HepG2 (cell line): ENCODE data around the gene SLC6A6. TPM values are rescaled to one million over a fixed set of nuclear protein-coding genes. Genes with fewer than 3 reads are reported as not detected.

Experiments used
- ATAC-seq: fragments of 200-7000 bp; cut with Tn5 transposase; 3 replicates; pipeline ENCODE4 v1.9.1; 2020; ENCODE audit warnings: mild to moderate bottlenecking, moderate library complexity
- BruUV-seq: library from RNA; stranded (reverse); fragments of 400-500 nt; replicated peaks from 2 replicates; lab custom pipeline; 2021; lab: Mats Ljungman, UMichigan
- CTCF ChIA-PET: fragments of 300-600 bp; formaldehyde crosslinking; extraction: SDS; loops from one replicate; lab custom pipeline; 2021; ENCODE audit warnings: low total read pairs, inconsistent platforms, low intra/inter-chr PET ratio; lab: Yijun Ruan, JAX
- POLR2A ChIA-PET: fragments of 350-600 bp; sonication (Branson Sonifier 250); formaldehyde crosslinking; loops from one replicate; lab custom pipeline; 2020; ENCODE audit warnings: antibody characterized with exemption, inconsistent platforms; lab: Yijun Ruan, JAX
- DNase-seq: peaks from one replicate; pipeline ENCODE4 v3.0.0-alpha.2; 2015; ENCODE audit warnings: low spot score
- FAIRE-seq: peaks from 3 replicates; lab custom pipeline; 2011; peaks lifted over from hg19 to GRCh38; lab: Jason Lieb, UNC
- H2AFZ ChIP-seq: one replicate; pipeline ENCODE4 v1.6.1; 2011; ENCODE audit warnings: low read length, inconsistent platforms
- H3K27ac ChIP-seq: fragments of 300-600 bp; 3 replicates; pipeline ENCODE4 v1.8.0; 2011; ENCODE audit warnings: mixed run types, mild to moderate bottlenecking, mixed read lengths, low read length, inconsistent platforms; ENCODE audit not compliant: insufficient read depth; ENCODE audit errors: extremely low read length
- H3K27me3 ChIP-seq, 2 experiments: fragments of 200-600 bp in 1 of 2; 2 replicates in 1 of 2; 3 replicates in 1 of 2; pipeline versions ENCODE4 v1.6.0 to v1.8.0; 2011; ENCODE audit warnings: low read length in 2 of 2, mild to moderate bottlenecking in 2 of 2, moderate library complexity in 2 of 2, inconsistent platforms in 1 of 2; ENCODE audit not compliant: insufficient read depth in 2 of 2, control insufficient read depth in 1 of 2
- H3K36me3 ChIP-seq, 2 experiments: fragments of 200-600 bp in 1 of 2; replicated peaks in 1 of 2; 2 replicates in 1 of 2; 3 replicates in 1 of 2; pipeline versions ENCODE4 v1.5.1 to v1.8.0; 2011; ENCODE audit warnings: low read length in 2 of 2, inconsistent platforms in 1 of 2; ENCODE audit not compliant: insufficient read depth in 2 of 2, control insufficient read depth in 1 of 2
- H3K4me1 ChIP-seq: 2 replicates; pipeline ENCODE4 v1.5.1; 2012; ENCODE audit warnings: low read length, inconsistent platforms; ENCODE audit not compliant: insufficient read depth
- H3K4me2 ChIP-seq: 2 replicates; pipeline ENCODE4 v1.6.0; 2011; ENCODE audit warnings: low read depth, low read length, inconsistent platforms
- H3K4me3 ChIP-seq, 3 experiments: fragments of 200-600 bp in 1 of 3; sonication (generic), shearing (Covaris generic) in 1 of 3; replicated peaks in 1 of 3; 2 replicates each; pipeline ENCODE4 v1.5.1; 2011 to 2016; ENCODE audit warnings: low read length in 3 of 3, inconsistent platforms in 2 of 3, low read depth in 2 of 3, mild to moderate bottlenecking in 2 of 3, control low read depth in 1 of 3, mixed read lengths in 1 of 3; ENCODE audit not compliant: insufficient read depth in 1 of 3
- H3K79me2 ChIP-seq: one replicate; pipeline ENCODE4 v1.6.1; 2011; ENCODE audit warnings: low read length, inconsistent platforms; ENCODE audit not compliant: insufficient read depth
- H3K9ac ChIP-seq: 2 replicates; pipeline ENCODE4 v1.6.0; 2011; ENCODE audit warnings: mild to moderate bottlenecking, low read depth, low read length, inconsistent platforms; ENCODE audit not compliant: insufficient read depth
- H3K9me3 ChIP-seq: 2 replicates; pipeline ENCODE4 v1.5.1; 2012; ENCODE audit warnings: mild to moderate bottlenecking, low read length
- H4K20me1 ChIP-seq: 2 replicates; pipeline ENCODE4 v1.6.0; 2011; ENCODE audit warnings: inconsistent platforms, mild to moderate bottlenecking, low read length, moderate library complexity; ENCODE audit not compliant: insufficient read depth
- BHLHE40 ChIP-seq: IDR thresholded peaks from 2 replicates; pipeline ENCODE4 v1.6.1; 2011; ENCODE audit warnings: low read length, improper control_type of control experiment
- EEA1 ChIP-seq: sonication (generic); formaldehyde crosslinking; IDR thresholded peaks from 2 replicates; pipeline ENCODE4 v1.5.1; 2020; ENCODE audit warnings: mild to moderate bottlenecking, missing genetic modification reagents, borderline replicate concordance
- RFX3 ChIP-seq: IDR thresholded peaks from 2 replicates; pipeline ENCODE4 v1.6.1; 2016; ENCODE audit warnings: missing biosample characterization, missing genetic modification reagents
- RORA ChIP-seq: sonication (generic); formaldehyde crosslinking; IDR thresholded peaks from 2 replicates; pipeline ENCODE4 v1.5.0; 2020; ENCODE audit warnings: mild to moderate bottlenecking, missing genetic modification reagents, moderate library complexity
- SAP130 ChIP-seq: IDR thresholded peaks from 2 replicates; pipeline ENCODE4 v1.6.1; 2016; ENCODE audit warnings: low read depth
- ZBTB42 ChIP-seq: sonication (generic); formaldehyde crosslinking; IDR thresholded peaks from 2 replicates; pipeline ENCODE4 v1.5.0; 2020; ENCODE audit warnings: mild to moderate bottlenecking, missing genetic modification reagents
- ZNF263 ChIP-seq: sonication (generic); formaldehyde crosslinking; IDR thresholded peaks from 2 replicates; pipeline ENCODE4 v1.4.0; 2020; ENCODE audit warnings: missing genetic modification reagents
- ZNF331 ChIP-seq: sonication (generic); formaldehyde crosslinking; IDR thresholded peaks from 2 replicates; pipeline ENCODE4 v1.4.0; 2020; ENCODE audit warnings: missing genetic modification reagents
- ZNF343 ChIP-seq: sonication (generic); formaldehyde crosslinking; IDR thresholded peaks from 2 replicates; pipeline ENCODE4 v1.4.0; 2020; ENCODE audit warnings: mild to moderate bottlenecking, missing genetic modification reagents
- ZNF446 ChIP-seq: sonication (generic); formaldehyde crosslinking; IDR thresholded peaks from 2 replicates; pipeline ENCODE4 v1.5.0; 2020; ENCODE audit warnings: mild to moderate bottlenecking, missing genetic modification reagents
- ZXDC ChIP-seq: sonication (generic); formaldehyde crosslinking; IDR thresholded peaks from 2 replicates; pipeline ENCODE4 v1.5.0; 2020; ENCODE audit warnings: mild to moderate bottlenecking, missing genetic modification reagents
- WGBS: methylation state at CpG from one replicate; pipeline ENCODE4 v1.1.6; 2017; ENCODE audit warnings: low lambda C conversion rate; 5-methylcytosine and 5-hydroxymethylcytosine counted together
- in situ Hi-C: cut with HindIII; loops from 2 replicates; pipeline ENCODE4 v1.10.0; 2017; ENCODE audit warnings: low pct_unique_long_range_greater_than_20kb; ENCODE audit not compliant: extremely low pct_ligation_motif_present
- intact Hi-C: fragments of 100-400 bp; cut with micrococcal nuclease; formaldehyde crosslinking; loops from one replicate; pipeline ENCODE4 v1.10.0; 2022; ENCODE audit not compliant: unreplicated experiment
- polyA plus RNA-seq, 8 experiments: library from polyadenylated mRNA; depleted of rRNA in 3 of 8; stranded (reverse) in 7 of 8; unstranded in 1 of 8; fragments of >200 nt; fragmentation: Illumina TruSeq in 4 of 8; extraction: Trizol in 4 of 8; gene quantifications; 2 replicates each; pipeline versions ENCODE4 v1.2.1 to v1.2.3, GENCODE V29; 2011 to 2016; ENCODE audit warnings: low read depth in 4 of 8, missing spikeins in 1 of 8, mixed read lengths in 1 of 8; ENCODE audit not compliant: insufficient read depth in 1 of 8
- total RNA-seq, 5 experiments: library from RNA; depleted of rRNA; stranded (reverse); fragments of >200 nt; fragmentation: Illumina TruSeq; extraction: Trizol; gene quantifications; 2 replicates each; pipeline ENCODE4 v1.2.3, GENCODE V29; 2016; ENCODE audit warnings: low read depth in 1 of 5
- TF ChIP-seq, protein P1 (sequence below): sonication (generic); formaldehyde crosslinking; IDR thresholded peaks from 2 replicates; pipeline ENCODE4 v1.5.1; 2020; ENCODE audit warnings: missing genetic modification reagents, mild to moderate bottlenecking, borderline replicate concordance
- TF ChIP-seq, protein P2 (sequence below): sonication (generic); formaldehyde crosslinking; IDR thresholded peaks from 2 replicates; pipeline ENCODE4 v1.4.0; 2020; ENCODE audit warnings: mild to moderate bottlenecking, missing genetic modification reagents

SLC6A6 gene
- total and polyA plus RNA-seq, 2 of the 13 experiments (the other 11 are each of a cell fraction or from before 2014, with no cell fraction given) = 14.1 to 20.7 TPM

DNA sequence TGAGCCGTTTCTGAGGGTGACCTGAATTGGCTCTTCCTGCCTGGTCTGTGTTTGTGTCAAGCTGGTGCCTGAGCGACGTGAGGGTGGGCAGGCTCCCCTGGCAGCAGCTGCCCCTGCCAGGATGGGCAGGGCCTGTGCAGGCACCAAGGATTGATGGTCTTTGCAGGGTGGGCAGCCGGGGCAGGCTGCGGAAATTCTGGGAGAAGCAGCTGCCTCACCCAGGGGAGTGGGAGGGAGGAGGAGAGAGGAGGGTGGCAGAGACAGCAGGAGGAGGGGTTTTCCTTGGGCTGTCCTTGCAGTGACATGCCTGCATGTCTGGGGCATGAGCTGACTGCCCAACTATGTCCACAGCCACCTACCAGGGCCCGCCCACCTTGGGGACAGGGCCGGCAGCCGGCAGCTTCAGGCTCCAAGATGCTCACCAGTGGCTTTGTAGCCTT lies 27.9 kb upstream of the SLC6A6 start:
- H3K36me3 ChIP-seq = no peaks in the 10 kb centered on the region
- no peak overlapping the region for H2AFZ ChIP-seq
- 23% methylated on average over 4 of the region's 8 CpGs for WGBS
- no peak for FAIRE-seq
- H3K79me2 ChIP-seq = no peaks in the 10 kb centered on the region
- H3K27ac ChIP-seq = no peak overlapping the region
- H3K9me3 ChIP-seq = no peaks in the 10 kb centered on the region
- no peak for DNase-seq
- in situ Hi-C loops = loop anchor here (5.0 to 10.0 kb wide), 2 partner anchors 87 to 110 kb away; no protein-coding TSS in a partner anchor
- H3K27me3 ChIP-seq = peaks cover 1 to 39% of the 10 kb centered on the region in 2 experiments; a peak in 3 of 5 replicates
- intact Hi-C loops = no loop called here
- peak; percentile 17; the same call in 2 of the 3 replicates for ATAC-seq
- H3K4me2 ChIP-seq = no peak overlapping the region
- H3K4me1 ChIP-seq = peaks cover 42% of the 10 kb centered on the region
- ChIA-PET CTCF (no interaction called here), POLR2A (no interaction called here)
- H4K20me1 ChIP-seq = no peaks in the 10 kb centered on the region
- H3K4me3 ChIP-seq = no peak overlapping the region
- H3K9ac ChIP-seq = no peak overlapping the region
- no TSS peak for BruUV-seq
- TF ChIP-seq ZBTB42 (CRISPR knock-in tag) (no peak), RORA (CRISPR knock-in tag) (no peak), ZNF343 (no peak), ZNF263 (CRISPR knock-in tag) (no peak), EEA1 (CRISPR knock-in tag) (no peak), ZXDC (CRISPR knock-in tag) (no peak), BHLHE40 (no peak), ZNF331 (CRISPR knock-in tag) (no peak), SAP130 (CRISPR knock-in tag) (no peak), ZNF446 (CRISPR knock-in tag) (no peak), RFX3 (CRISPR knock-in tag) (no peak)
- TF ChIP-seq, protein P1, sequence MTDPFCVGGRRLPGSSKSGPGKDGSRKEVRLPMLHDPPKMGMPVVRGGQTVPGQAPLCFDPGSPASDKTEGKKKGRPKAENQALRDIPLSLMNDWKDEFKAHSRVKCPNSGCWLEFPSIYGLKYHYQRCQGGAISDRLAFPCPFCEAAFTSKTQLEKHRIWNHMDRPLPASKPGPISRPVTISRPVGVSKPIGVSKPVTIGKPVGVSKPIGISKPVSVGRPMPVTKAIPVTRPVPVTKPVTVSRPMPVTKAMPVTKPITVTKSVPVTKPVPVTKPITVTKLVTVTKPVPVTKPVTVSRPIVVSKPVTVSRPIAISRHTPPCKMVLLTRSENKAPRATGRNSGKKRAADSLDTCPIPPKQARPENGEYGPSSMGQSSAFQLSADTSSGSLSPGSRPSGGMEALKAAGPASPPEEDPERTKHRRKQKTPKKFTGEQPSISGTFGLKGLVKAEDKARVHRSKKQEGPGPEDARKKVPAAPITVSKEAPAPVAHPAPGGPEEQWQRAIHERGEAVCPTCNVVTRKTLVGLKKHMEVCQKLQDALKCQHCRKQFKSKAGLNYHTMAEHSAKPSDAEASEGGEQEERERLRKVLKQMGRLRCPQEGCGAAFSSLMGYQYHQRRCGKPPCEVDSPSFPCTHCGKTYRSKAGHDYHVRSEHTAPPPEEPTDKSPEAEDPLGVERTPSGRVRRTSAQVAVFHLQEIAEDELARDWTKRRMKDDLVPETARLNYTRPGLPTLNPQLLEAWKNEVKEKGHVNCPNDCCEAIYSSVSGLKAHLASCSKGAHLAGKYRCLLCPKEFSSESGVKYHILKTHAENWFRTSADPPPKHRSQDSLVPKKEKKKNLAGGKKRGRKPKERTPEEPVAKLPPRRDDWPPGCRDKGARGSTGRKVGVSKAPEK (CRISPR knock-in tag) = no peak
- TF ChIP-seq, protein P2, sequence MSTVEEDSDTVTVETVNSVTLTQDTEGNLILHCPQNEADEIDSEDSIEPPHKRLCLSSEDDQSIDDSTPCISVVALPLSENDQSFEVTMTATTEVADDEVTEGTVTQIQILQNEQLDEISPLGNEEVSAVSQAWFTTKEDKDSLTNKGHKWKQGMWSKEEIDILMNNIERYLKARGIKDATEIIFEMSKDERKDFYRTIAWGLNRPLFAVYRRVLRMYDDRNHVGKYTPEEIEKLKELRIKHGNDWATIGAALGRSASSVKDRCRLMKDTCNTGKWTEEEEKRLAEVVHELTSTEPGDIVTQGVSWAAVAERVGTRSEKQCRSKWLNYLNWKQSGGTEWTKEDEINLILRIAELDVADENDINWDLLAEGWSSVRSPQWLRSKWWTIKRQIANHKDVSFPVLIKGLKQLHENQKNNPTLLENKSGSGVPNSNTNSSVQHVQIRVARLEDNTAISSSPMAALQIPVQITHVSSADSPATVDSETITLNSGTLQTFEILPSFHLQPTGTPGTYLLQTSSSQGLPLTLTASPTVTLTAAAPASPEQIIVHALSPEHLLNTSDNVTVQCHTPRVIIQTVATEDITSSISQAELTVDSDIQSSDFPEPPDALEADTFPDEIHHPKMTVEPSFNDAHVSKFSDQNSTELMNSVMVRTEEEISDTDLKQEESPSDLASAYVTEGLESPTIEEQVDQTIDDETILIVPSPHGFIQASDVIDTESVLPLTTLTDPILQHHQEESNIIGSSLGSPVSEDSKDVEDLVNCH = no peak
